Caco-2 (cell line): ENCODE results near the gene MIA2. TPM values are rescaled to one million over a fixed set of nuclear protein-coding genes. Genes with fewer than 3 reads are reported as not detected.
"Not testable (repeated sequence)": the region's sequence is repeated elsewhere in the genome, so short reads cannot be mapped to it uniquely, and the experiment has no call there.

Source experiments
- BruUV-seq: library from RNA; stranded (reverse); fragments of 400-500 nt; replicated peaks from 2 replicates; lab custom pipeline; 2021; lab: Mats Ljungman, UMichigan
- CTCF ChIA-PET: fragments of 300-600 bp; sonication (Branson Sonifier 250); formaldehyde crosslinking; loops from one replicate; lab custom pipeline; 2022; ENCODE audit warnings: antibody characterized with exemption; lab: Charles Lee
- POLR2A ChIA-PET: fragments of 300-600 bp; sonication (Branson Sonifier 250); formaldehyde crosslinking; loops from one replicate; lab custom pipeline; 2022; ENCODE audit warnings: antibody characterized with exemption; lab: Charles Lee
- DNase-seq, 2 experiments: peaks; one replicate each; pipeline versions ENCODE4 v3.0.0 to v3.0.0-alpha.2; 2020 to 2022
- H3K27me3 ChIP-seq: replicated peaks from 2 replicates; pipeline ENCODE4 v1.6.0; 2011; ENCODE audit warnings: low read length; ENCODE audit not compliant: control insufficient read depth, insufficient read depth
- H3K36me3 ChIP-seq: 2 replicates; pipeline ENCODE4 v1.5.1; 2011; ENCODE audit warnings: low read length; ENCODE audit not compliant: control insufficient read depth, insufficient read depth
- H3K4me1 ChIP-seq: fragments of 250-450 bp; sonication (Bioruptor Pico); 2 replicates; pipeline ENCODE4 v1.5.1; 2020; ENCODE audit warnings: mild to moderate bottlenecking
- H3K4me3 ChIP-seq: 2 replicates; pipeline ENCODE4 v1.5.1; 2011; ENCODE audit warnings: low read depth, mild to moderate bottlenecking, control low read depth, low read length
- H3K9me3 ChIP-seq: fragments of 250-450 bp; sonication (Bioruptor Pico); 2 replicates; pipeline ENCODE4 v1.5.1; 2020; ENCODE audit warnings: mild to moderate bottlenecking, moderate library complexity
- H3K27ac Mint-ChIP-seq: one replicate; pipeline ENCODE4 v1.8.0; 2022; ENCODE audit warnings: mixed read lengths; ENCODE audit not compliant: unreplicated experiment
- H3K27me3 Mint-ChIP-seq: one replicate; pipeline ENCODE4 v1.8.0; 2022; ENCODE audit warnings: mixed read lengths; ENCODE audit not compliant: insufficient read depth, unreplicated experiment
- H3K36me3 Mint-ChIP-seq: one replicate; pipeline ENCODE4 v1.8.0; 2022; ENCODE audit warnings: mild to moderate bottlenecking, mixed read lengths; ENCODE audit not compliant: insufficient read depth, unreplicated experiment
- H3K4me1 Mint-ChIP-seq: one replicate; pipeline ENCODE4 v1.8.0; 2022; ENCODE audit warnings: low read depth, mixed read lengths; ENCODE audit not compliant: unreplicated experiment
- H3K4me3 Mint-ChIP-seq: one replicate; pipeline ENCODE4 v1.8.0; 2022; ENCODE audit warnings: mild to moderate bottlenecking, moderate library complexity, mixed read lengths; ENCODE audit not compliant: unreplicated experiment
- H3K9me3 Mint-ChIP-seq: one replicate; pipeline ENCODE4 v1.8.0; 2022; ENCODE audit warnings: mixed read lengths; ENCODE audit not compliant: unreplicated experiment
- intact Hi-C: fragments of 100-400 bp; cut with micrococcal nuclease; formaldehyde crosslinking; loops from one replicate; pipeline ENCODE4 v1.10.0; 2022; ENCODE audit not compliant: unreplicated experiment
- total RNA-seq: library from RNA; stranded (reverse); gene quantifications from 2 replicates; pipeline ENCODE4 v1.2.3, GENCODE V29; 2022
- TF ChIP-seq, protein P1 (sequence below), 2 experiments: fragments of 200-600 bp in 1 of 2; IDR thresholded peaks; 1 replicate in 1 of 2; 2 replicates in 1 of 2; pipeline versions ENCODE4 v1.5.1 to v1.8.0; 2011 to 2022; ENCODE audit warnings: antibody characterized with exemption in 1 of 2, control low read depth in 1 of 2, inconsistent platforms in 1 of 2, low read depth in 1 of 2, low read length in 1 of 2, mild to moderate bottlenecking in 1 of 2, moderate library complexity in 1 of 2; ENCODE audit not compliant: insufficient read depth in 1 of 2, severe bottlenecking in 1 of 2, unreplicated experiment in 1 of 2

The MIA2 gene
- total RNA-seq, 1 experiment from 2014 or later, result 71.5 TPM

DNA sequence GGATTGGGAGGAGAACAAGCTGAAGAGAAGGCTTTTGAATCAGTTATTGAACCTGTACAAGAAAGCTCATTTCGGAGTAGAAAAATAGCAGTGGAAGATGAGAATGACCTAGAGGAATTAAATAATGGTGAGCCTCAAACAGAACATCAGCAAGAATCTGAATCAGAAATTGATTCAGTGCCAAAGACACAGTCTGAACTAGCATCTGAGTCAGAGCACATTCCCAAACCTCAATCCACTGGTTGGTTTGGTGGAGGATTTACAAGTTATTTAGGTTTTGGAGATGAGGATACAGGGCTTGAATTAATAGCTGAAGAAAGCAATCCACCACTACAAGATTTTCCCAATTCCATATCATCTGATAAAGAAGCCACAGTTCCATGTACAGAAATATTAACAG lies 13.5 kb downstream of the MIA2 start:
- Mint-ChIP-seq H3K27ac (no peak overlapping the region), H3K27me3 (no peaks in the 10 kb centered on the region), H3K4me1 (peaks cover 7% of the 10 kb centered on the region), H3K36me3 (peaks cover 20% of the 10 kb centered on the region), H3K9me3 (no peaks in the 10 kb centered on the region), H3K4me3 (no peak overlapping the region)
- TF ChIP-seq, protein P1, sequence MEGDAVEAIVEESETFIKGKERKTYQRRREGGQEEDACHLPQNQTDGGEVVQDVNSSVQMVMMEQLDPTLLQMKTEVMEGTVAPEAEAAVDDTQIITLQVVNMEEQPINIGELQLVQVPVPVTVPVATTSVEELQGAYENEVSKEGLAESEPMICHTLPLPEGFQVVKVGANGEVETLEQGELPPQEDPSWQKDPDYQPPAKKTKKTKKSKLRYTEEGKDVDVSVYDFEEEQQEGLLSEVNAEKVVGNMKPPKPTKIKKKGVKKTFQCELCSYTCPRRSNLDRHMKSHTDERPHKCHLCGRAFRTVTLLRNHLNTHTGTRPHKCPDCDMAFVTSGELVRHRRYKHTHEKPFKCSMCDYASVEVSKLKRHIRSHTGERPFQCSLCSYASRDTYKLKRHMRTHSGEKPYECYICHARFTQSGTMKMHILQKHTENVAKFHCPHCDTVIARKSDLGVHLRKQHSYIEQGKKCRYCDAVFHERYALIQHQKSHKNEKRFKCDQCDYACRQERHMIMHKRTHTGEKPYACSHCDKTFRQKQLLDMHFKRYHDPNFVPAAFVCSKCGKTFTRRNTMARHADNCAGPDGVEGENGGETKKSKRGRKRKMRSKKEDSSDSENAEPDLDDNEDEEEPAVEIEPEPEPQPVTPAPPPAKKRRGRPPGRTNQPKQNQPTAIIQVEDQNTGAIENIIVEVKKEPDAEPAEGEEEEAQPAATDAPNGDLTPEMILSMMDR (IDR thresholded peaks at IDR 0.05; ENCODE audit: insufficient read depth in 1 of 2, low read depth in 1 of 2, low read length in 1 of 2, severe bottlenecking in 1 of 2, unreplicated experiment in 1 of 2), result no peak
- no peaks in the 10 kb centered on the region; the same call in 1 of the 2 replicates for H3K9me3 ChIP-seq
- no peaks in the 10 kb centered on the region for H3K27me3 ChIP-seq
- intact Hi-C loops, result no loop called here
- no peaks in the 10 kb centered on the region for H3K36me3 ChIP-seq
- TSS peak; percentile 65 for BruUV-seq
- peaks cover 10% of the 10 kb centered on the region; the same call in 1 of the 2 replicates for H3K4me1 ChIP-seq
- ChIA-PET POLR2A (no interaction called here), CTCF (interaction anchor here (0.5 kb wide), 1 partner anchor 12 kb away, joined by 4 read pairs; no protein-coding TSS in a partner anchor)
- no peak for DNase-seq
- no peak overlapping the region for H3K4me3 ChIP-seq

- ChIA-PET POLR2A (interaction anchor here (0.9 kb wide), 1 partner anchor 15 kb away, joined by 3 read pairs; no protein-coding TSS in a partner anchor), CTCF (no interaction called here)
- Mint-ChIP-seq H3K4me3 (no peak overlapping the region), H3K4me1 (no peaks in the 10 kb centered on the region), H3K36me3 (peaks cover 12% of the 10 kb centered on the region), H3K9me3 (no peaks in the 10 kb centered on the region), H3K27me3 (no peaks in the 10 kb centered on the region), H3K27ac (no peak overlapping the region)
- H3K4me3 ChIP-seq, result no peak overlapping the region
- H3K36me3 ChIP-seq, result no peaks in the 10 kb centered on the region
- DNase-seq, result no peak
- H3K9me3 ChIP-seq, result no peaks in the 10 kb centered on the region
- H3K4me1 ChIP-seq, result no peaks in the 10 kb centered on the region
- no peaks in the 10 kb centered on the region for H3K27me3 ChIP-seq
- TF ChIP-seq, protein P1 (IDR thresholded peaks at IDR 0.05; ENCODE audit: insufficient read depth in 1 of 2, low read depth in 1 of 2, low read length in 1 of 2, severe bottlenecking in 1 of 2, unreplicated experiment in 1 of 2), result no peak
- intact Hi-C loops, result no loop called here
- no TSS peak for BruUV-seq
Measured at GRCh38 chr14:39251547-39251946, 17.8 kb downstream of the MIA2 start.

- H3K27ac Mint-ChIP-seq, H3K27me3 Mint-ChIP-seq, H3K4me3 ChIP-seq, H3K36me3 ChIP-seq, CTCF ChIA-PET, H3K36me3 Mint-ChIP-seq, DNase-seq, H3K4me1 ChIP-seq, BruUV-seq, POLR2A ChIA-PET, H3K27me3 ChIP-seq, H3K4me3 Mint-ChIP-seq, H3K9me3 ChIP-seq, intact Hi-C loops, H3K9me3 Mint-ChIP-seq: not testable (repeated sequence)
- H3K4me1 Mint-ChIP-seq, result peaks cover 11% of the 10 kb centered on the region
Measured at GRCh38 chr14:39257388-39257787, 23.7 kb downstream of the MIA2 start.
